ENCODE measurements around the gene SUMO3. TPM values are rescaled to one million over a fixed set of nuclear protein-coding genes. Genes with fewer than 3 reads are reported as not detected.

Gene SUMO3
- total RNA-seq, 2 donors from 2014 or later = 66.5 to 66.9 TPM

DNA sequence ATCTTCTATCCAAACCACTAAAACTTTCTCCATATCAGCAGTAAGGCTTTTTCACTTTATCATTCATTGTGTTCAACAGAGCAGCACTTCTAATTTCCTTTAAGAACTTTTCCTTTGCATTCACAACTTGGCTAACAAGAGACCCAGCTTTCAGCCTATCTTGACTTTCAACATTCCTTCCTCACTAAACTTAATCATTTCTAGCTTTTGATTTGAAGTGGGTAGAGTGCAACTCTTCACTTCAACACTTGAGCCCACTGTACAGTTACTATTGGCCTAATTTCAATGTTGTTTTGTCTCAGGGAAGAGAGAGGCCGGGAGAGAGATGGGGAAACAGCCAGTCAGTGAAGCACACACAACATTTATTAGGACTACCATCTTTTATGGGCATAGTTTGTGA, 18.2 kb downstream of the SUMO3 start:
- H3K4me3 ChIP-seq = no peak overlapping the region

DNA sequence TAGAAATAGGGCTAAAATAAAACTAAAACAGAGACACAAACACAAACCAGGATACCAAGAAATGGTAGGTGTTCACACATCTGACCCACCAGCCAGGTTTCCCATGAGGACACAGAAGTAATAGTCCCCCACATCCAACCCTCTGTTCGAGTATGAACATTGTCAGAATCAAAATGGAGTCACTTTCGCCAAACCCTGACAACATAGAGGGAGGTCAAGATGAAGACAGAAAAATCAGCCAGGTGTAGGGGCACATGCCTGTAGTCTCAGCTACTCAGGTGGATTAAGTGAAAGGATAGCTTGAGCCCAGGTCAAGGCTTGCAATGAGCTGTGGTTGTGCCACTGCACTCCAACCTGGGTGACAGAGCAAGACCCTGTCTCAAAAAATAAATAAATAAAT, 20.1 kb downstream of the SUMO3 start:
- Histone ChIP-seq H3K4me3 (no peak overlapping the region), H3K36me3 (no peaks in the 10 kb centered on the region), H3K4me1 (ENCODE audit: control insufficient read depth in 1 of 2, low read depth in 2 of 2) (peaks cover 17 to 28% of the 10 kb centered on the region in 2 donors), H3K27me3 (replicated peaks; ENCODE audit: insufficient read depth) (no peaks in the 10 kb centered on the region), H3K9me3 (no peaks in the 10 kb centered on the region), H3K27ac (no peak overlapping the region)
- no peak for ATAC-seq (ENCODE audit: insufficient number of reproducible peaks, low FRiP score, low read depth)
- no peak for DNase-seq (ENCODE audit: low spot score)
- TF ChIP-seq, protein P1, sequence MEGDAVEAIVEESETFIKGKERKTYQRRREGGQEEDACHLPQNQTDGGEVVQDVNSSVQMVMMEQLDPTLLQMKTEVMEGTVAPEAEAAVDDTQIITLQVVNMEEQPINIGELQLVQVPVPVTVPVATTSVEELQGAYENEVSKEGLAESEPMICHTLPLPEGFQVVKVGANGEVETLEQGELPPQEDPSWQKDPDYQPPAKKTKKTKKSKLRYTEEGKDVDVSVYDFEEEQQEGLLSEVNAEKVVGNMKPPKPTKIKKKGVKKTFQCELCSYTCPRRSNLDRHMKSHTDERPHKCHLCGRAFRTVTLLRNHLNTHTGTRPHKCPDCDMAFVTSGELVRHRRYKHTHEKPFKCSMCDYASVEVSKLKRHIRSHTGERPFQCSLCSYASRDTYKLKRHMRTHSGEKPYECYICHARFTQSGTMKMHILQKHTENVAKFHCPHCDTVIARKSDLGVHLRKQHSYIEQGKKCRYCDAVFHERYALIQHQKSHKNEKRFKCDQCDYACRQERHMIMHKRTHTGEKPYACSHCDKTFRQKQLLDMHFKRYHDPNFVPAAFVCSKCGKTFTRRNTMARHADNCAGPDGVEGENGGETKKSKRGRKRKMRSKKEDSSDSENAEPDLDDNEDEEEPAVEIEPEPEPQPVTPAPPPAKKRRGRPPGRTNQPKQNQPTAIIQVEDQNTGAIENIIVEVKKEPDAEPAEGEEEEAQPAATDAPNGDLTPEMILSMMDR (IDR thresholded peaks at IDR 0.05) = no peak

More for the DNA sequence above, 18.2 kb downstream of the SUMO3 start:
- Histone ChIP-seq H3K9me3 (no peaks in the 10 kb centered on the region), H3K36me3 (peaks cover under 1% of the 10 kb centered on the region), H3K27me3 (replicated peaks; ENCODE audit: insufficient read depth) (no peaks in the 10 kb centered on the region), H3K27ac (no peak overlapping the region), H3K4me1 (ENCODE audit: control insufficient read depth in 1 of 2, low read depth in 2 of 2) (peaks cover 17 to 23% of the 10 kb centered on the region in 2 donors)
- TF ChIP-seq, protein P1 (IDR thresholded peaks at IDR 0.05) = no peak
- DNase-seq (ENCODE audit: low spot score) (no peak), ATAC-seq (ENCODE audit: insufficient number of reproducible peaks, low FRiP score, low read depth) (no peak)

DNA sequence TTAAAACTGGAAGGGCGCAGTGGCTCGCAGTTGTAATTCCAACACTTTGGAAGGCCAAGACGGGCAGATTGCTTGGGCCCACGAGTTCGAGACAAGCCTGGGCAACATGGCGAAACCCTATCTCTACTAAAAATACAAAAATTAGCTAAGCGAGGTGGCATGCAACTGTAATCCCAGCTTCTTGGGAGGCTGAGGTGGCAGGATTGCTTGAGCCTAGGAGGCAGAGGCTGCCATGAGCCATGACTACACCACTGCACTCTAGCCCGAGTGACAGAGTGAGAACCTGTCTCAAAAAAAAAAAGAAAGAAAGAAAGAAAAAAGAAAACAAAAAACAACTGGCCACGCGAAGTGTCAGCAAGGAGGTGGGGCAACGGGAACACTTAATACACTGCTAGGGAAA, 22.5 kb downstream of the SUMO3 start:
- DNase-seq (ENCODE audit: low spot score) = no peak
- Histone ChIP-seq H3K36me3 (no peaks in the 10 kb centered on the region), H3K27ac (no peak overlapping the region), H3K4me3 (no peak overlapping the region), H3K9me3 (no peaks in the 10 kb centered on the region), H3K27me3 (replicated peaks; ENCODE audit: insufficient read depth) (no peaks in the 10 kb centered on the region), H3K4me1 (ENCODE audit: control insufficient read depth in 1 of 2, low read depth in 2 of 2) (peaks cover 5 to 15% of the 10 kb centered on the region in 2 donors)
- TF ChIP-seq, protein P1 (IDR thresholded peaks at IDR 0.05) = no peak
- no peak for ATAC-seq (ENCODE audit: insufficient number of reproducible peaks, low FRiP score, low read depth)

DNA sequence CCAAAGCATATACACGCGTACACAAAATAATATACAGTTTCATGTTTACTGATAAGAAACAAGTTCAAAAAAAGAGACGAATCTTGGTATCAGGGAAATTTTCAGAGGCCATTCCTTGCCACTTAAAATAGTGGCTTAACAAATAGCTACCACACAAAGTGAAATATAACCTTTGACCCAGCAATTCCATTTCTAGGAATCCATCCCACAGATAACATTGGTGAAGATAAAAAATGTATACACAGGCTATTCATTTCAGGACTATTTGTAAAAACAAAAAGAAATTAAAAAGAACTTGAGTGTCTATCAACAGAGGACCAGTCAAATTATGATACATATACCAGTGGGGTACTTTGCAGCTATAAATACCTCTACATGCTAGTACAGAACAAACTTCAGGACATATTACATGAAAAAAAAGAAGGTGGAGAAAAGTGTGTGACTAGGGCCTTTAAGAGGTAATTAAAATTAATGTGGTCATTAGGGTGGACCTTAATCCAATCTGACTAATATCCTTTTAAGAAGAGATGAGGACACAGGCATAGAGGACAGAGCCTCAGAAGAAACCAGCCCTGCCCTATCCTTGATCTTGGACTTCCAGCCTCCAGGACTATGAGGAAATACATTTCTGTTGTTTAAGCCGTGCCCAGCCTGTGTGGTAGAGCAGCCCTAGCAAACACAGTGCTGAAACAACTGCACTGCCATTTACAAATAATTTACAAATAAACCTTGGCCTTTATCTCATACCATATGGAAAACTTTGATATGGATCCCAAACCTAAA, 24.1 kb downstream of the SUMO3 start:
- Histone ChIP-seq H3K36me3 (no peaks in the 10 kb centered on the region), H3K4me3 (no peak overlapping the region), H3K9me3 (no peaks in the 10 kb centered on the region), H3K27me3 (replicated peaks; ENCODE audit: insufficient read depth) (no peaks in the 10 kb centered on the region), H3K4me1 (ENCODE audit: control insufficient read depth in 1 of 2, low read depth in 2 of 2) (peaks cover 0 to 7% of the 10 kb centered on the region in 2 donors), H3K27ac (no peak overlapping the region)
- DNase-seq (ENCODE audit: low spot score) = no peak
- TF ChIP-seq, protein P1 (IDR thresholded peaks at IDR 0.05) = peak; percentile 18
- ATAC-seq (ENCODE audit: insufficient number of reproducible peaks, low FRiP score, low read depth) = no peak

DNA sequence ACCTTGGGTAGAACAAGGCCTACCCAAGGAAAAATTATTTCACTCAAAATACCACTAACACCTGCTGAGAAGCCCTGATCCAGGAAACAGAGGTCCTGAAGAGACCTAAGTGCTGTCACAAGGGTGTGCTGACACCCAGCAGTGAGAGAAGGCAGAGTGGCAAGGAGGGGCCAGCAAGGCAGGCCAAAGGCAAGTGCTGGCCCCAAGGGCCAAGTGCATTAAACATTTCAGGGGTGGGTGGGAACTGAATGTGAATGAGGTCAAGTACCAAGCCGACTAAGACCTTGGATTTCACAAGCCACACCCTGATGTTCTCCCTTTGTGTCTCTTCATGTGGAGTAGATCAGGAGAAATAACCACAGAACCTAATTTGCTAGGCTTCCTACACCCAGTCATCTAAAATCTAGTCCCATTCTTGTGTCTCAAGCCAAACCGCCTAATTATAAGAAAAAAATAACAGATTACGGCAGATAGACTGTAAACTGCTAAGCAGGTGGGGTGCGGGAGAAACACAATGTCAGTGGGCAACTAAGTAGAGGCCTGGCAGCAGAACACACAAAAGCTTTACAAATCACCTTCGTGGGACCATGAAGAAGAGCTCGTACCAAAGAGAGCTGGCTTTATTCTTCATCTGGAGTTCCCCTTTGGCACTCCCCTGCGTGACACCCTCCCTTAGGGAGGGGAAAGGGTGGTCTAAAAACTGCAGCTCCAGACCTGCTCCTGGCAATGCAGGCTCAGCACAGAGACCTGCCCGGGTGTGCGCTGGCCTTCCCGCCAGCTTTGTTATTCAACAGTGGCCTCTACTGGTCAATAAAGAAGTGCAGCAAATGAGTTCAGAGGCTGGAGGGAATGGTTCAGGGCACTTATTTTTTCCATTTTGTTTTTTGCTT, 24.9 kb downstream of the SUMO3 start:
- DNase-seq (ENCODE audit: low spot score) = no peak
- H3K4me3 ChIP-seq = no peak overlapping the region

More for the DNA sequence above, 24.9 kb downstream of the SUMO3 start:
- Histone ChIP-seq H3K27me3 (replicated peaks; ENCODE audit: insufficient read depth) (no peaks in the 10 kb centered on the region), H3K9me3 (no peaks in the 10 kb centered on the region), H3K4me1 (ENCODE audit: control insufficient read depth in 1 of 2, low read depth in 2 of 2) (peaks cover 0 to 7% of the 10 kb centered on the region in 2 donors), H3K27ac (no peak overlapping the region), H3K36me3 (no peaks in the 10 kb centered on the region)
- TF ChIP-seq, protein P1 (IDR thresholded peaks at IDR 0.05) = peak; percentile 63
- ATAC-seq (ENCODE audit: insufficient number of reproducible peaks, low FRiP score, low read depth) = no peak
